Ovary (tissue), 9 donors: ENCODE measurements around the gene COQ10A. TPM values are rescaled to one million over a fixed set of nuclear protein-coding genes. Genes with fewer than 3 reads are reported as not detected.

Experiments
- DNase-seq, 5 donors: peaks; one replicate each; pipeline ENCODE4 v3.0.0-alpha.2; 2019 to 2020
- H3K27ac ChIP-seq, 2 donors: fragments of 200-600 bp; one replicate each; pipeline versions ENCODE4 v1.5.1 to v1.8.0; 2019 to 2022
- H3K27me3 ChIP-seq: fragments of 200-600 bp; one replicate; pipeline ENCODE4 v1.8.0; 2022
- H3K36me3 ChIP-seq: fragments of 200-600 bp; sonication (generic); one replicate; pipeline ENCODE4 v1.5.1; 2019
- H3K4me1 ChIP-seq: one replicate; pipeline ENCODE4 v1.8.1; 2013; ENCODE audit warnings: mild to moderate bottlenecking, moderate library complexity; ENCODE audit not compliant: insufficient read depth
- H3K4me3 ChIP-seq: fragments of 200-600 bp; sonication (generic); one replicate; pipeline ENCODE4 v1.5.1; 2017
- H3K9me3 ChIP-seq, 2 donors: fragments of 200-600 bp in 1 of 2; sonication (generic) in 1 of 2; one replicate each; pipeline versions ENCODE4 v1.5.1 to v1.8.1; 2013 to 2019; ENCODE audit warnings: mild to moderate bottlenecking in 1 of 2, moderate library complexity in 1 of 2
- CTCF ChIP-seq, 3 donors: fragments of 450-650 bp in 2 of 3; fragments of 200-600 bp in 1 of 3; IDR thresholded peaks; one replicate each; pipeline versions ENCODE4 v1.5.1 to v1.8.0; 2016 to 2022; ENCODE audit warnings: antibody characterized with exemption in 3 of 3, mild to moderate bottlenecking in 1 of 3
- EP300 ChIP-seq: sonication (generic); formaldehyde crosslinking; IDR thresholded peaks from one replicate; pipeline ENCODE4 v1.6.1; 2017; ENCODE audit warnings: antibody characterized with exemption
- POLR2A ChIP-seq: fragments of 450-650 bp; IDR thresholded peaks from one replicate; pipeline ENCODE4 v1.6.1; 2017; ENCODE audit warnings: antibody characterized with exemption, mild to moderate bottlenecking, moderate library complexity
- WGBS, 3 donors: extraction: QIAGEN DNeasy Blood & Tissue Kit in 1 of 3; methylation state at CpG; one replicate each; pipeline versions ENCODE4 v1.1.5 to v1.1.7; 2013 to 2017; 5-methylcytosine and 5-hydroxymethylcytosine counted together
- intact Hi-C, 4 donors: fragments of 100-400 bp; cut with DNase I; formaldehyde crosslinking; loops; one replicate each; pipeline versions ENCODE4 v1.11.0 to v1.15.1; 2022 to 2023
- polyA plus RNA-seq, 2 donors: library from polyadenylated mRNA; stranded (reverse); fragments of 200-250 nt in 1 of 2; fragments of 350-450 nt in 1 of 2; fragmentation: Illumina TruSeq in 1 of 2; extraction: RNeasy Lipid Tissue Mini Kit (QIAGEN cat#74804) in 1 of 2; gene quantifications; one replicate each; pipeline ENCODE4 v1.2.3, GENCODE V29; 2013 to 2014
- total RNA-seq, 7 donors: library from RNA; depleted of rRNA in 2 of 7; stranded (reverse); fragments of >200 nt in 2 of 7; fragmentation: NEBNext Ultra II Directional in 3 of 7; extraction: Animal tissue kit (Norgen Biotek cat#: 25700) in 3 of 7; gene quantifications; one replicate each; pipeline versions ENCODE4 v1.1.0 to v1.2.4, GENCODE V29; 2016 to 2023
- donor health status: DM: no; HTN: no; CAD: no; lungs with moderate emphysema.
- donor health status: DM: no; HTN: no; CAD: no.
- donor health status: Bipolar disorder and iron deficiency.
- donor health status: DM: yes; HTN: yes; CAD: no.
- donor health status: DM: no; HTN: no; CAD: no.
- donor health status: DM: yes; HTN: yes; CAD: no.

The COQ10A gene
- total and polyA plus RNA-seq, 9 donors, result 11.3 to 31.1 (median 14.9) TPM

GRCh38 chr12:56244494-56244893 lies 22.2 kb upstream of the COQ10A start:
- TF ChIP-seq POLR2A (no peak), CTCF (IDR thresholded peaks at IDR 0.05) (no peak), EP300 (no peak)
- H3K27me3 ChIP-seq, result no peaks in the 10 kb centered on the region
- H3K36me3 ChIP-seq, result peaks cover 3% of the 10 kb centered on the region
- H3K4me1 ChIP-seq, result no peaks in the 10 kb centered on the region
- H3K9me3 ChIP-seq, result no peaks in the 10 kb centered on the region
- H3K27ac ChIP-seq, result no peak overlapping the region
- intact Hi-C loops, result no loop called here
- 82 to 90% (median 84%) methylated on average over 14 of the region's 14 CpGs for WGBS, 3 donors
- DNase-seq, result no peak
- no peak overlapping the region for H3K4me3 ChIP-seq

GRCh38 chr12:56247923-56248322 lies 18.8 kb upstream of the COQ10A start:
- DNase-seq, result no peak
- no peaks in the 10 kb centered on the region for H3K27me3 ChIP-seq
- no peaks in the 10 kb centered on the region for H3K9me3 ChIP-seq
- WGBS, 3 donors, result 89 to 94% (median 90%) methylated on average over 16 of the region's 16 CpGs
- TF ChIP-seq POLR2A (no peak), CTCF (IDR thresholded peaks at IDR 0.05) (no peak), EP300 (no peak)
- intact Hi-C loops, result no loop called here
- H3K36me3 ChIP-seq, result peaks cover 5% of the 10 kb centered on the region
- no peaks in the 10 kb centered on the region for H3K4me1 ChIP-seq
- H3K27ac ChIP-seq, result no peak overlapping the region
- no peak overlapping the region for H3K4me3 ChIP-seq

- H3K27ac ChIP-seq, result no peak overlapping the region
These were observed 18.0 kb upstream of the COQ10A start for GRCh38 chr12:56248711-56249110.

GRCh38 chr12:56252649-56253048 lies 14.1 kb upstream of the COQ10A start:
- H3K27me3 ChIP-seq, result no peaks in the 10 kb centered on the region
- WGBS, 3 donors, result 90 to 96% (median 91%) methylated on average over 3 of the region's 3 CpGs
- H3K9me3 ChIP-seq, result no peaks in the 10 kb centered on the region
- DNase-seq, result no peak
- TF ChIP-seq POLR2A (no peak), EP300 (no peak), CTCF (IDR thresholded peaks at IDR 0.05) (no peak)
- H3K4me1 ChIP-seq, result peaks cover 4% of the 10 kb centered on the region
- no peak overlapping the region for H3K27ac ChIP-seq
- peaks cover 2% of the 10 kb centered on the region for H3K36me3 ChIP-seq
- intact Hi-C loops, result no loop called here
- no peak overlapping the region for H3K4me3 ChIP-seq

More at GRCh38 chr12:56248711-56249110, 18.0 kb upstream of the COQ10A start:
- Histone ChIP-seq H3K9me3 (no peaks in the 10 kb centered on the region), H3K36me3 (peaks cover 5% of the 10 kb centered on the region), H3K4me1 (no peaks in the 10 kb centered on the region), H3K4me3 (no peak overlapping the region), H3K27me3 (no peaks in the 10 kb centered on the region)
- DNase-seq, result no peak
- 87 to 94% (median 90%) methylated on average over 8 of the region's 8 CpGs for WGBS, 3 donors
- TF ChIP-seq EP300 (no peak), CTCF (IDR thresholded peaks at IDR 0.05) (no peak), POLR2A (no peak)
- intact Hi-C loops, result no loop called here

GRCh38 chr12:56253091-56253490 lies 13.7 kb upstream of the COQ10A start:
- no peaks in the 10 kb centered on the region for H3K9me3 ChIP-seq
- 89 to 92% (median 92%) methylated on average over 11 of the region's 11 CpGs for WGBS, 3 donors
- no peak for DNase-seq
- no peak overlapping the region for H3K27ac ChIP-seq
- no peaks in the 10 kb centered on the region for H3K27me3 ChIP-seq
- no peak for TF ChIP-seq CTCF (IDR thresholded peaks at IDR 0.05)
- no peak for TF ChIP-seq EP300
- no peak for TF ChIP-seq POLR2A
- peaks cover 2% of the 10 kb centered on the region for H3K36me3 ChIP-seq
- intact Hi-C loops, result no loop called here
- peaks cover 4% of the 10 kb centered on the region for H3K4me1 ChIP-seq
- no peak overlapping the region for H3K4me3 ChIP-seq
